Measurements from ENCODE around the gene CFAP91. TPM values are rescaled to one million over a fixed set of nuclear protein-coding genes. Genes with fewer than 3 reads are reported as not detected.
A peak's percentile ranks its signal among the peaks of the same experiment; 100 is the strongest.

The CFAP91 gene
- total and polyA plus RNA-seq, 2 donors (not counting 3 experiments of a cell fraction or from before 2014, with no cell fraction given) = 0.40 to 0.54 TPM

DNA sequence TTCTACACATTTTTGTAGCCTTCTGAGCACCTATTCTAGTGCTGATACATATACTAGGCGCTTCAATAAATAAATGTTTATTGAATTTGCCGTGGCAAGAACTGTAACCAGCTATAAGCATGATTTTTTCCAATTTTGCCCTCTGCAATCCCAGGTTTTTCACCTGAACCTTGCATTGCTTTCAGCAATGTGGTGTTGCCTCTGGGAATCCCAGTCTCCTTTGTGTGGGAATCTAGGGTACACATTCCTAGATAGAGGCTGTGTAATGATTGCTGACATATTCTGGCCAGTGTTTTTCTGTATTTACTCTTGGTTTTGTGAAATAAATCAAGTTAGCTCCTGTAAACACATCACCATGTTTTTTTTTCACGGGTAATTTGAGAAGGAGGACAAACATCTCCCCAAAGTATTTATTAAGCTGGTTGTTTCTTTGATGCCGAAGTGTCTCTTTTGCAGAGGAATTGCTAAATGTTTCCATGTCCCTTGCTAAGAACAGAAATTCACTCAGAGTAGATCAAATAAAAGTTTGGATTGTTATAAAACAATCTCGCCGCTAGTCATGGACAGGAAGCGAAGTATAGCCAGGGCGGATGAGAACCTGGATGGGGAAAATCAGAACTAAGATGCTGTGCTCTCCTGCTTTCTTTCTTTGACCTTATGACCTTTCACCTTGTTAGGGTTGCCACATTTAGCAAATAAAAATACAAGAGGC is 1.2 kb downstream of the CFAP91 start:
- Histone ChIP-seq H3K79me2 (ENCODE audit: control insufficient read depth, insufficient read depth, low read length) (no peaks in the 10 kb centered on the region), H4K20me1 (replicated peaks; ENCODE audit: control insufficient read depth, extremely low read depth, insufficient read depth, low read length) (no peaks in the 10 kb centered on the region), H3K4me1 (ENCODE audit: control insufficient read depth, extremely low read depth, insufficient read depth, low read length) (peaks cover 7% of the 10 kb centered on the region), H3K36me3 (ENCODE audit: control insufficient read depth in 2 of 2, extremely low read depth in 1 of 2, insufficient read depth in 2 of 2, low read length in 2 of 2) (no peaks in the 10 kb centered on the region), H3K9me3 (replicated peaks; ENCODE audit: control insufficient read depth, insufficient read depth, low read length) (no peaks in the 10 kb centered on the region), H2AFZ (ENCODE audit: low read depth, low read length) (peak overlapping the region; percentile 86), H3K9me1 (replicated peaks; ENCODE audit: control insufficient read depth, extremely low read depth, insufficient read depth, low read length) (no peaks in the 10 kb centered on the region), H3K4me3 (replicated peaks in 1 of 3; ENCODE audit: insufficient read depth in 1 of 3, low read depth in 1 of 3, low read length in 3 of 3) (no peak overlapping the region), H3K27ac (ENCODE audit: insufficient read depth, low read depth, low read length) (no peak overlapping the region), H3K4me2 (ENCODE audit: insufficient read depth, low read length) (no peak overlapping the region), H3K9ac (replicated peaks; ENCODE audit: extremely low read depth, insufficient read depth, low read length) (no peak overlapping the region), H3K27me3 (ENCODE audit: control insufficient read depth in 2 of 2, insufficient read depth in 2 of 2, low read length in 2 of 2) (peaks cover 0 to 4% of the 10 kb centered on the region in 2 experiments)
- dilution Hi-C loops (cut with MboI; ENCODE audit: extremely low pct_ligation_motif_present, low sequenced_read_pairs) = no loop called here
- BruUV-seq (replicated peaks) = no TSS peak
- ChIA-PET POLR2A (no interaction called here), CTCF (interaction anchor here (0.9 to 1.4 kb wide), 2 partner anchors 14 to 22 kb away, joined by 3 to 5 read pairs; no protein-coding TSS in a partner anchor)
- FAIRE-seq = no peak
- TF ChIP-seq EZH2 (IDR thresholded peaks at IDR 0.05; ENCODE audit: borderline replicate concordance, low read depth, low read length, severe bottlenecking) (no peak), POLR2AphosphoS5 (IDR thresholded peaks at IDR 0.05; ENCODE audit: insufficient read depth, low read depth, low read length) (no peak), POLR2A (IDR thresholded peaks at IDR 0.05; ENCODE audit: low read depth, low read length) (no peak), GATA2 (IDR thresholded peaks at IDR 0.05; ENCODE audit: insufficient read depth, insufficient read length, low read depth, low read length) (no peak), MYC (IDR thresholded peaks at IDR 0.05; ENCODE audit: low read depth, low read length) (no peak), JUN (IDR thresholded peaks at IDR 0.05; ENCODE audit: borderline replicate concordance, insufficient read depth, insufficient read length, low read depth) (no peak), FOS (IDR thresholded peaks at IDR 0.05; ENCODE audit: borderline replicate concordance, insufficient read depth, low read length) (no peak)
- TF ChIP-seq, protein P1, sequence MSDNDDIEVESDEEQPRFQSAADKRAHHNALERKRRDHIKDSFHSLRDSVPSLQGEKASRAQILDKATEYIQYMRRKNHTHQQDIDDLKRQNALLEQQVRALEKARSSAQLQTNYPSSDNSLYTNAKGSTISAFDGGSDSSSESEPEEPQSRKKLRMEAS (IDR thresholded peaks at IDR 0.05; ENCODE audit: insufficient read depth, insufficient read length) = no peak
- TF ChIP-seq, protein P2, sequence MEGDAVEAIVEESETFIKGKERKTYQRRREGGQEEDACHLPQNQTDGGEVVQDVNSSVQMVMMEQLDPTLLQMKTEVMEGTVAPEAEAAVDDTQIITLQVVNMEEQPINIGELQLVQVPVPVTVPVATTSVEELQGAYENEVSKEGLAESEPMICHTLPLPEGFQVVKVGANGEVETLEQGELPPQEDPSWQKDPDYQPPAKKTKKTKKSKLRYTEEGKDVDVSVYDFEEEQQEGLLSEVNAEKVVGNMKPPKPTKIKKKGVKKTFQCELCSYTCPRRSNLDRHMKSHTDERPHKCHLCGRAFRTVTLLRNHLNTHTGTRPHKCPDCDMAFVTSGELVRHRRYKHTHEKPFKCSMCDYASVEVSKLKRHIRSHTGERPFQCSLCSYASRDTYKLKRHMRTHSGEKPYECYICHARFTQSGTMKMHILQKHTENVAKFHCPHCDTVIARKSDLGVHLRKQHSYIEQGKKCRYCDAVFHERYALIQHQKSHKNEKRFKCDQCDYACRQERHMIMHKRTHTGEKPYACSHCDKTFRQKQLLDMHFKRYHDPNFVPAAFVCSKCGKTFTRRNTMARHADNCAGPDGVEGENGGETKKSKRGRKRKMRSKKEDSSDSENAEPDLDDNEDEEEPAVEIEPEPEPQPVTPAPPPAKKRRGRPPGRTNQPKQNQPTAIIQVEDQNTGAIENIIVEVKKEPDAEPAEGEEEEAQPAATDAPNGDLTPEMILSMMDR (IDR thresholded peaks at IDR 0.05; ENCODE audit: extremely low read depth in 1 of 2, insufficient read depth in 1 of 2, low read depth in 1 of 2, low read length in 2 of 2) = no peak
- intact Hi-C loops (cut with micrococcal nuclease) = no loop called here
- DNase-seq (ENCODE audit: low read depth, low spot score) = no peak

Data from endothelial cell of umbilical vein (primary cell).